Endometrial microvascular endothelial cells (primary cell): ENCODE results near the gene LHB. TPM values are rescaled to one million over a fixed set of nuclear protein-coding genes. Genes with fewer than 3 reads are reported as not detected.

ENCODE experiments used
- total RNA-seq: library from RNA; depleted of rRNA; stranded (reverse); fragments of >200 nt; gene quantifications from one replicate; pipeline ENCODE4 v1.2.3, GENCODE V29; 2015; ENCODE audit errors: inconsistent ontology term

The LHB gene
- total RNA-seq, 1 donor from 2014 or later: not detected

Other genes with a start within 250 kb of the LHB start
- 82.0 TPM for gene BCAT2, start 206.1 kb downstream of the LHB start, total RNA-seq
- 4.5 TPM for gene HSD17B14, start 180.6 kb downstream of the LHB start, total RNA-seq
- gene PLEKHA4, start 148.5 kb downstream of the LHB start, total RNA-seq: not detected
- gene PPP1R15A, start 144.7 kb downstream of the LHB start, total RNA-seq: 56.0 TPM
- not detected for gene TULP2, start 118.3 kb downstream of the LHB start, total RNA-seq
- 227 TPM for gene NUCB1, start 116.8 kb downstream of the LHB start, total RNA-seq
- gene DHDH, start 83.4 kb downstream of the LHB start, total RNA-seq: not detected
- gene BAX, start 62.2 kb downstream of the LHB start, total RNA-seq: 149 TPM
- 3,048 TPM for gene FTL, start 51.8 kb downstream of the LHB start, total RNA-seq
- 45.1 TPM for gene GYS1, start 23.8 kb downstream of the LHB start, total RNA-seq
- gene RUVBL2, start 23.2 kb downstream of the LHB start, total RNA-seq: 267 TPM
- gene CGB3, start 7.2 kb upstream of the LHB start, total RNA-seq: not detected
- gene CGB2, start 14.8 kb upstream of the LHB start, total RNA-seq: not detected
- not detected for gene CGB1, start 19.8 kb upstream of the LHB start, total RNA-seq
- not detected for gene CGB5, start 26.8 kb upstream of the LHB start, total RNA-seq
- not detected for gene CGB8, start 32.0 kb upstream of the LHB start, total RNA-seq
- not detected for gene CGB7, start 40.7 kb upstream of the LHB start, total RNA-seq
- gene NTF4, start 47.7 kb upstream of the LHB start, total RNA-seq: not detected
- gene KCNA7, start 55.6 kb upstream of the LHB start, total RNA-seq: not detected
- 260 TPM for gene SNRNP70, start 68.4 kb upstream of the LHB start, total RNA-seq
- 0.74 TPM for gene LIN7B, start 97.3 kb upstream of the LHB start, total RNA-seq
- gene C19orf73, start 102.1 kb upstream of the LHB start, total RNA-seq: 0.74 TPM
- gene PPFIA3, start 102.5 kb upstream of the LHB start, total RNA-seq: 1.9 TPM
- gene HRC, start 138.3 kb upstream of the LHB start, total RNA-seq: not detected
- 27.8 TPM for gene TRPM4, start 140.7 kb upstream of the LHB start, total RNA-seq